GM21786 (cell line): Measurements from ENCODE around the gene PGM5.
"Not testable (repeated sequence)": the region's sequence is repeated elsewhere in the genome, so short reads cannot be mapped to it uniquely, and the experiment has no call there.

Experiments used
- ATAC-seq: cut with Tn5 transposase; IDR thresholded peaks from one replicate; pipeline ENCODE4 v1.9.1; 2021; ENCODE audit not compliant: unreplicated experiment

Gene PGM5

DNA sequence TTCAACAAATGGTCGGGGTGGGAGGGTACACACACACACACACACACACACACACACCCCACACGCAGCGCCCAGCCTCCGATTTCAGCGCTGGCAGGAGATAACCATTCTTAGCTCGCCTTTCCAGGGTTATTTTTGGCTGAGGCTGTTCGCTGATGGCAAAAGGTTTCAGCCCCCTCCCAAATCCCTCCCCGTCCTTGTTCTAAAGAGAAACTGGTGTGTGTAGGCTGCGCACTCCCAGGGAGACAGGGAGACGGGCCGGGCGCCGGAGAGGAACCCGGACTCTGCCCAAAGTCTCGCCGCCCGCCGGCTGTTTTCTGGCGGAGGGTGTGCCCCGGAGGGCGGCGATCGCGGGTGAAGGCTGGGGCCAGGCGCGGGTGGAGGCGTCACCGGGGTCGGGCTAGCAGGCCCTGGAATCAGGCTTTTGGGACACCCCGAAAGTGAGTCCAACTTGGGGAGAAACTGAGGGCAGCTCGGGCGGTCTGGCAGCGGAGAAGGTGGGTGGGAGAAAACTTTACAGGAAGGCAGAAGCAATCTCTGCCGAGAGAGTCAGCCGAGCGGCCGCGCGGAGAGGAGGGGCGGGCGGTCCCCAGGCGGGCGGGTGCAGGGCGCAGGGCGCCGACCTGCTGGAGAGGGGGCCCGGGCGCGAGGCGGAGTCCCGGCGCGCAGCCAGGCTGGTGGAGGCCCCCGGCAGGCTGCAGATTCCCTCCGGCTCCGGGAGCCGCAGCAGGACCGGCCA, at the start of gene PGM5:
Gene PGM5 (plus strand): TSS at position 232 of the 739 bp plus-strand sequence. CDS start 517 bp downstream, outside the sequence.
- ATAC-seq = not testable (repeated sequence)

DNA sequence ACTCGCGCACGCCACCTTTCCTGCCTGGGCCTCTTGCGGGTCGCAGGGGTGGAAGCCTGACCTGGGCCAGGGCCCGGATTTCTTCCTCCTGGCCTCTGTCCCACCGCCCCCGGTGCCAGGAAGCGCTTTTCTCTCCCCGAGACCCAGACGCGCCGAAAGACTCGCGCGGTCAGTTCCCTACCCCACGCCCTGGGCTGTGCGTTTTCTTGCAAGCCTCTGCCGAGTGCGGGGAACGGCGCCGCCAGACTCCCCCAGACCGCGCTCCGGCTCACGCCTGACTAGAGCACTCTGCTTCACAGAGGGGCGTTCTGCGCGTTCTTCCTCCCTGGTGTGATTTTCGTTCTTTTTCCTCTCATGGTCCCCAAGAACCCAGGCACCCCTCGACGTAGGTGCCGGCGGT, 49.3 kb upstream of the PGM5 start:
- not testable (repeated sequence) for ATAC-seq

DNA sequence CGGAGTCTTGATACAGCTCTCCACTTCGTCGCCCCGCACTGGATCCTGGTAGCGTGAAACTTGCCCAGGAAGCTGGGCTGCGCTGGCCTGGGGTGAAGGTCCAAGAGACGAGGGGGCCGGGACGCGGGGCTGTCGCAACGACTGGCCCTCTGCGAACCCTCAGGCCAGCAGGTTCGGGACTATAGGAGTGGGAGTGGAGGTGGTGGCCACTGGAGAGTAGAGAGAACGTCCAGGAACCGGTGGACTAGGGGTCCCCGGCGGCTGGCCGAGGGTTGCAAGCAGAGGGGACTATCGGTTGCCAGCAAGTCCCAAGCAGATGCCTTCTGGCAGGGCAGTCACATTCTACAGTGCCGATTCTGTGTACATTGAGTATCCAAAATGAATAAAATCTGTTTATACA, 48.8 kb upstream of the PGM5 start:
- ATAC-seq = not testable (repeated sequence)

DNA sequence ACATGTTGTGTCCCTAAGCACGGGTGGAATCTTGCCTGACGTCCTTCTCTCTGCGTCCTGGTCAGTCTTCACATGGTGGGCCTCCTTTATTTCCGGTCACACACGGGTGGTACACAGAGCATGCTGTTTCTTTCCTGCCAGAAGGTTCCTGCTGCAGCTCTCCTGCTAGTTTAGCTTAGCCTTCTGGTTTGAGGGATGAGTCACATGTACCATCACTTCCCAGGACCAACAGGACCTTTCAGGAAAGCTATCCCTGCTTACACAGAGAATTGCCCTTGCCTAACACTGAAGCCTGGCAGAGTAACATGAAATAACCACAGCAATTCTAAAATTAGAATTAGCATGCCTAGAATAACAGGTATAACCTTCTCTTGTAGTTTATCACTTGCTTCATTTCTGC, 45.2 kb upstream of the PGM5 start:
- not testable (repeated sequence) for ATAC-seq

DNA sequence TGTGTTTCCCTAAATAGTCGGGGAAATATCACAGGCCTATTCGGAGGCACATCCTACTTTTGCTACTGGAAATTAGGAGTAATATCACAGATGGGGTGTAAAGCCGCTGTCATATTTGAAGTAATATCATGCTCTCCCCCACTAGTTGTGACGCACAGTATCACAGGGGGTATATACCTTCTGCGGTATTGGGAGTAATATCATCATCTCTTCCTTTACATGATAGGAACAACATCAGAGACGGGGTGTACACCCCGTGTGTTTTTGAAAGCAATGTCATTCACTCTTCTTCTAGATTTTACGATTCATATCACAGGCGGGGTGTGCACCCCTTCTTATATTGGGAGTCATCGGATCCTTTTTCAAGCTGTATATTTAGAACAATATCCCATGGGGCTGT, 38.2 kb upstream of the PGM5 start:
- not testable (repeated sequence) for ATAC-seq

DNA sequence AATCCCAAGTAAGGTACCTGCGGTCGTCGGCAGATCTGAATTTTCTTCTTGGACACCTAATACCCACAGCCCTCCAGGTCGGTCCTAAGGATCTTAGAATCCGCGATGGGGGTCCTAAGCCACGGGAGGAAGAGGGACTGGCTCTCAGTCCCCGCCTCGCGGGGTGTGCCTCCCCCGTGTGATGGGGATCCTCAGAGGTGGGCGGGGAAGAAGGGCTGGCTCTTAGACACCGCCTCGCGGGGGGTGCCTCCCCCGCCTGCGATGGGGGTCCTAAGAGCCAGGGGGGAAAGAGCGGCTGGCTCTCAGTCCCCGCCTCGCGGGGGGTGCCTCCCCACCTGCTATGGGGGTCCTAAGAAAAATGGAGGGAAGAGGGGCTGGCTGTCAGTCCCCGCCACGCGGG, 32.7 kb upstream of the PGM5 start:
- not testable (repeated sequence) for ATAC-seq

DNA sequence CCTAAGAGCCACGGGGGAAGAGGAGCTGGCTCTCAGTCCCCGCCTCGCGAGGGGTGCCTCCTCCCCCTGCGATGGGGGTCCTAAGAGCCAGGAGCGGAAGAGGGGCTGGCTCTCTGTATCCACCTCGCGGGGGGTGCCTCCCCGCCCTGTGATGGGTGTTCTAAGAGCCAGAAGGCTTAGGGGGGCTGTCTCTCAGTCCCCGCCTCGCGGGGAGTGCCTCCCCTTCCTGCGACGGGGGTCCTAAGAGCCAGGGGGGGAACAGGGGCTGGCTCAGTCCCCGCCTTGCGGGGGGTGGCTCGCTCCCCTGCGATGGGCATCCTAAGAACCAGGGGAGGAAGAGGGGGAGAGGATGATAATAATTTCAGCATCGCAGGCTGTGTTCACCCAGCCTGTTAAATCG, 31.9 kb upstream of the PGM5 start:
- not testable (repeated sequence) for ATAC-seq

DNA sequence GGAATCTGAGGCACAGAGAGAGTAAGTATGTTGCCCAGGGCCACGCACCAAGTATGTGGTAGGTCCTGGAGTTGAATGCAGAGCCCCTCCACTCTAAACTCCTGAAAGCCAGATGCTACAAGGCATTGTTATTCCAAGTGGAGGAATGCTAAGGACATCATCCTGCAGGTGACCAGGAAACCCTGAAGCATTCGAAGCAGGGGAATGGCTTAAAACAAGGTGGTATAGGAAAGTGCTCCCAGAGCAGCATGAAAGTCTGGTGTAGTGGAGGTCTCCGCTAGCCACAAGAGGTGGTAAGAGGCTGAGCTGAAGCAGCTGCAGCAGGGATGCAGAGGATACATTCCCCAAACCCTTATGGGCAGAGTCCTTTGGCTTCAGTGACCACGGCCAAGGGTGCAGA, 27.3 kb upstream of the PGM5 start:
- ATAC-seq = not testable (repeated sequence)

DNA sequence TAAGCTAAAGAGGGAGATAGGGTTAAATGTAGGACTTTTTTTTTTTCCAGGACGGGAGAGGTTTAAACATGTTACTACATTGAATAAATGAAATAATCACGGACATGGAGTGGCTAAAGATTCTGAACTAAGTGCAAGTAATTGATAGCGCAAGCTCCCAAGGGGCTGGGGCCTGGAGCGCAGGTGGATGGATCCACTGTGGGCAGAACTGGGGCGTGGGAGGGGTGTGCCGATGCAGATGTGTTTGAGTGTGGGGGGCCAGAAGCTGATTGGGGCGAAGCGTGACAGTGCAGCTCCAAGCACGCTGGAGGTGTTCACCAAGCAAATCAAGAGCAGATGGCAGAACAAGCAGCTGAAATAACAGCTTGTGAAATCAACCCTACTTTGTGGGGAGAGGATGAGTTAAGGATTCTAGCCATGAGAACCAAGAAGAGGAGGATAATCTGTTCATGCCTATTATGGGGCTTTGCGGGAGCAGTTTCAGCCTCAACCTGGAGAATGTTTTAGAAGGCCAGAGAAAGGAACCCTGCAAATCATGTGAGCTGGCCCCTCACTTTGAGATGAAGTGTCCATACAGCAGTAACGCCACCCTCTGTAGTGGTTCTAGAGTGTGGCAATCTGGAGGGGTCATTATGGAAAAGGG, 25.8 kb upstream of the PGM5 start:
- ATAC-seq = not testable (repeated sequence)

DNA sequence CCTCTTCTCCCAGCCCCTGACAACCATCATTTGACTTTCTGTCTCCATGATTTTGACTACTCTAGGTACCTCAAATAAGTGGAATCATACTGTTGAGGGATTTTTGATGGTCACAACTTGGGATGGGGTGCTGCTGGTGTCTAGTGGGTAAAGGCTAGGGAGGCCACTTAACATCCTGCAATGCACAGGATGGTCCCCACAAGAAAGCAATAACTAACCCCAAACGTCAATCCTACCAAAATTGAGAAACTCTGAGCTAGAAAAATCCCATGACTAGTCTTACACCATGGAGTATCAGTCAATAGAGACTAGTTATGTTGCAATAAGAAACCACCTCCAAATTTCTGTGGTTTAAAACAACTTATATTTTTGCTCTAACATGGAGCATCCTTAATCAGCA, 24.3 kb upstream of the PGM5 start:
- ATAC-seq = not testable (repeated sequence)

DNA sequence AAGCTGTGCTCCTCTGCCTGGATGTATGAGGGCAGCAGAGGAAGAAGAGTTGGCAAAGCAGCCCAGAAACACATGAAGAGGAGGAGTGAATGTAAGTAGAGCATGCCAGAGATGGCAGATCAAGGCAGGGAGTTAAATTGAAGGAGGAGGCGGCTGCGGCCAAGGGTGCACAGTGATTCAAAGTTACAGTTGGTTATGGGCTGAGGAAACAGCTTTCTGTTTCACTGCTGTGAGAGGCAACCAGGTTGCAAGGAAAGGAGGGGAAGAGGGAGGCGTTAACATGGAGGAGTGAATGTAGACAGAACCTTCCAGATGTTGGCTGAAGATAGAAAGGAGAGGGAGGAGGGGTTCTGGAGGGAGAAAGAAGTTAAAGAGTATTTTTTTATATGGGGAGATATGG, 20.5 kb upstream of the PGM5 start:
- not testable (repeated sequence) for ATAC-seq

DNA sequence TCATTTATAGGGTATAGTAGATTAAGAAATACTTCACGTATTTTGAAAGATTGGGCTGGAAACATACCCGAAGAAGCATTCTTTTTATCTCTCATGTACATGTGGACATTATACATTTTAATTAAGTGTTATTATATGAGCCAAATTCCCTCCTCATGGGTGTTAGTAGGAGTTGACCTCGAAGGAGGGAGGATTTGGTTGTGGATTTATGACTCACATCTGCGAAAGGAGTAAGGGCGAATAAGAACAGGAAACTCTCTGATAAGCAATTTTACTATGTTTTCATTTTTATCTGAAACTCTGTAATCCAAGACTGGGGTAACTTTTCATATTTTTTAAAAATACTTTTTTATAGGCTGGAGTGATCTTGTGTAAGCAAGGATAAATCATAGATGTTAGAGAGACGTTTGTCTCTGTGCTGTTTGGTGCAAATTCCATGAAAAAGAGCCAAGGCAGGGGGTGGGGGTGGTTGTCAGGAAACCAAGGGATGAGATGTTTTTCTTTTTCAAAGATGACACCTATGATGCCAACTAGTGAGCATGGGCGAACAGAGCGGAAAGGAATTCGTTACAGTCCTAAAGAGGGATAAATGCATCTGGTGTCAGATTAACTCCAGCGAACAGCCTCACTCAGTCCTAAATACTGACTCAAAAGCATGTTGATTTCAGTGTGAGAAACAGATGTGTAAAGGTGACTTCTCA, 19.6 kb upstream of the PGM5 start:
- ATAC-seq = not testable (repeated sequence)

DNA sequence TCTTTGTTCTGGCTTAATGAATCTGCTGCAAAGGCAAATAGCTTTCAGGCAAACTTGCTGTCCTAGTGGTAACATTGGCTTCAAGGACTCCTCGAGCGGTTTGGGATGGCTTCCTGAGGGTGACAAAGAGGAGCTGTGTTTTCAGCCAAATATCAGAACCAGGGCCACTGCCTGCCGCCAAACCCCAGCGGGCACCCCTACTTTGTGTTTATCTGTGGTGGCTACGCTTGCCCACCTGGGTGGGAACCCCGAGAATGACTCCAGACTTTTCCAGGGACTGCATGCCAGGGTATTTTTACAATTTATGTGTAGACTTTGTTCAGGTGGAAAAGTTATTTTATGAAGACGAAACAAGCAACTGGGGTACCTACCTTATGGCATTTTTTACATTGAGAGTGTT, 18.4 kb upstream of the PGM5 start:
- not testable (repeated sequence) for ATAC-seq

DNA sequence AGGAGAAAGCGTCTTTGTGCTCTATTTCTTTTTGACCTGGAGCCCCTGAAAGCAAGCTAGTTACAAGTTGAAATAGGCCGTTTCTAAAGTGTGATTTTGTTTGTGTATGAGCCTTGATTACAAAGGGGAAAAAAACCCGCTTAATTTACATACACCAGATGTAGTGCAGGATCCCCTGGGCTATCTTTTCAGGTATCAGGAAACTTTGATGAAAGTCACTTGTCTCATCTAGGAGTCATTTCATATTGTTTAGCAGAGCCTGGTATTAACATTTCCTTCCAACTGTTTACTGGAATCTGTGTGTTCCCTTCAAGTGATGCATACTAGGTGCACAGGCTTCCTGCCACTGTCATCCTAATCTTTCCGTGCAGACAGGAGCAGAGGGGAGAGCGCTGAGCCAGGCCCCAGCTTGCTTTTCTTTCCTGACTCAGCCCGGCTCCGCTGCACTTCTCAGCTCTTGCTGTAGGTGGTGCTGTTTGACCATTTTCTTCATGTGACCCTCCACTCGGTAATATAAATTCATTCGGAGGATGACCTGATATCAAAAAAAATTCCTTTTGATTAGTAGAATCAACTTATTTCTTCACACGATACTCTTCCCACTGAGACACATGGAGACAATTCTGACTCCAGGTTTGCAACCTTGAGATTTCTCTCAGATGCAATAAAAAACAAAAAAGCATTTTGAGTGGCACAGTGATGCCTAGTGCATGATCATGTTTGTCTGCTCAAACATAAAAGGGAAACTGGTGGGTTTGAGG, 14.0 kb upstream of the PGM5 start:
- ATAC-seq = peak; percentile 76

DNA sequence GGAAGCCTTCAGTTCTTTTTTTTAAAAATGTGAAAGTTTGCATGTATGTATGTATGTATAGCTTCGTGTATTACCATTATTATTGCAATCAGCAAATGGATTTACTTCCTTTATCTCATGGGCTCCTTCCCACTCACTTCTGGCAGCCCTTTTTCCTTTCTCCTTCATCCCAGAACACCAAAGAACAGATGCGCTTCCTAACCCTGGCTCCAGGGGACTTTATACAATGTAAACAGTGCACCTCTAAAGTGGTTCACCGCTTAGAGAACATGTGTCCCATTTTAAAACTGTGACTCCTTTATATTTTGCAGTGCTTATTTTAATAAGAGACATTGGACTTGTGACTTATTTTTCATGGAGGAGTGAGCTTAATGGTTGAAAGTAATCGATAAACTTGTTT, 13.2 kb upstream of the PGM5 start:
- ATAC-seq = not testable (repeated sequence)

DNA sequence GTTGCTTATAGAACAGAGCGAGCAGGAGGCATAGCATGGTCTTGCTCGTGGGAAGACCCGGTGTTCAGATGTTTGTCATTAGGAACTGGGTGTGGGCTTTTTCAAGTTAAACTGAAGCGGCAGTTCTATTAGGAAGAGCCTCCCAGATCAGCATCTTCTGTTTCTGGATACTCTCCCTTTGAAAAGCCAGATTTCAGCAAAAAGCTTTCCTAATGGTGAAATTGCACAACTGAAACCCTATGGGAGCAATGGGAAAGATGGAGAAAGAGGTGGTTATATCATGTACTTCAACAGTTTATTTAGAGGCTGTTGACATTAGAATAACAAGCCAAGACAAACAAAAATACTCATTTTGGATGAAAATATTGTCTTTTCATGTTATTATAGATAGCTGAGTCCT, 12.4 kb upstream of the PGM5 start:
- ATAC-seq = not testable (repeated sequence)

DNA sequence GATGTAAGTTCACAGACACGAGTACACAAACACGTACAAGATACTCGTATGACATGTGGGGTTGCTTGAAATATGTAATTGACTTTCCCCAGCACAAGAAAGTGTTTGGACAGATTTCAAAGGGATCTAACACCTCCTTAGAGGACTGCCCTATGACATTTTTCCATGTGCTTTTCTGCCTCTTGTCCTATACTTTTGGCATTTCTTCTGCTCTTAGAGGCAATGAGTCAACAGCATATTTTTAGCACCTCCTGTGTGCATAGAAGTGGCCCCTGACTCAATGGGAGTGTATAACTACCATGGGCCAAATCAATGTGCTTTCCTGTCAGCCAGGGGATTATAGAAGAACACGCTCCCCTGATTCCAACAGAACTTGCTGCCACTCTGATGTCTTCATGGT, 4.7 kb upstream of the PGM5 start:
- ATAC-seq = not testable (repeated sequence)

DNA sequence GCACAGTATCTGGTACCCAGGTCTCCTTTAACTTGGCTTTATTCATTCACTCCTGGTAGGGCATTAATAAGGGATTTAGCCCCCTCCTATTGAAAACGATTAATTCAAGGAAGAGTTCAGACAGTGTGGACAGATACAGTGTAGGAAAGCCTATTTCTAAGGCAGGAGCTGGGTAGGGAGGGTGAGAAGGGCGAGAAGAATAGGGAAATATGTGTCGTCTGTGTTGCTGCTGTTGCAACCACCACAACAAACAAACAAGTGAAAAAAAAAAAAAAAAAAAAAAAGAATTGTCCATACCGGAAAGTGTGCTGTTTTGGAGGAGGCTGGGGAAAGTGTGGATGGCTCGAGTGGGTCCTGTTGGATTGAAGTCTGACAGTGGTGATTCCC, 425 bp upstream of the PGM5 start:
- ATAC-seq = not testable (repeated sequence)

DNA sequence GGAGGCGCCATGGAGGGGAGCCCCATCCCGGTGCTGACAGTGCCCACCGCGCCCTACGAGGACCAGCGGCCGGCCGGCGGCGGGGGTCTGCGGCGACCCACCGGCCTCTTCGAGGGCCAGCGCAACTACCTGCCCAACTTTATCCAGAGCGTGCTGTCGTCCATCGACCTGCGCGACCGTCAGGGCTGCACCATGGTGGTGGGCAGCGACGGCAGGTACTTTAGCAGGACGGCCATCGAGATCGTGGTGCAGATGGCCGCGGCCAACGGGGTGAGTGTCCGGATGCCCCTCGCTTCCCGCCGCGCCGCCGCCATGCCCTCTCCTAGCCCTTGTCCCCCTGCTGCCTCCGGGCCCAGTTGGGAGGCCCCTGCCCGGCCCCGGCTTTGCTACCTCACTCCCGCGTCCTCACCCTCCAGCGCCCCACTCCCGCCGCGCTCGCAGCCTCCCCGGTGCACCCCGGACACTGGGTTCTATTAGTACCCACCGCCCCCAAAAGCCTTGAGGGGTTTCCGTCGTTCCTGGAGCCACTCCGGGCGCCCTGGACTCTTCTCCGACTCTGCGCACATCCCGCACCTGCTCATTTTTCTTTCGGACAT, 806 bp downstream of the PGM5 start:
- not testable (repeated sequence) for ATAC-seq

DNA sequence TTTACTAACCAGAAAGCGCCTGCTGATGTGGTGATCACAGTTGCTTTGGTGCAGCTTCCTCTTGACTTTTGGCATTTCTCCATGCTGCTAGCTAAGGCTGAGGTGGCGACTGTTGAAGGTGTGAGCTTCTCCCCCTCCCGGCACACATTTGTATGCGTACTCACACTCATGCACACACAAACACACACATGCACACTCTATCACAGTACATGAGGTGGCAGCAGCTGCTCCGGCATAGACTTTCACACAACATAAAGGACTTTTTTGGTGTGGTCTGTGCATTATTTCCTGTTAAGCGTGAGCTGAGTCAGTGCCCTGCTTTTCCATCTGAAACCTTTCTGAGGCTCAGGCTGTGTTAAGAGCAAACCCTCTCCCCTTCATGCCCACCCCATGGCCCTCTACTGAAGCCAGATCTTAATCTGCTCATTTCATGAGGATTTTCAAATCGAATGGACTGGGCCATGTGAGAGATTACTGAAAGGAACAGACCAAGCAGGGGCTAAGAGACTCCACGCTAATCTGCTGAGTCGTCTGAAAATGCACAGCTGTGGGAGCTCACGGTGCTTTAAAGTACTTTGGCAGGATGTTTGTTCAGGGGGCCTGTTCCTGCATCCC, 10.6 kb downstream of the PGM5 start:
- ATAC-seq = peak; percentile 71
